ENCODE measurements around the gene CLIC4. TPM values are rescaled to one million over a fixed set of nuclear protein-coding genes. Genes with fewer than 3 reads are reported as not detected.

CLIC4 gene
- total and polyA plus RNA-seq, 10 of the 15 experiments (the other 5 are each of a cell fraction or from before 2014, with no cell fraction given), result 20.4 to 107 (median 69.6) TPM

- FAIRE-seq, result no peak
- POLR2A ChIA-PET, result interaction anchor here (2.0 kb wide), 1 partner anchor 16 kb away, joined by 10 read pairs; no protein-coding TSS in a partner anchor
Observed at GRCh38 chr1:24786191-24786590, 40.9 kb downstream of the CLIC4 start.

More at GRCh38 chr1:24786191-24786590, 40.9 kb downstream of the CLIC4 start:
- no peaks in the 10 kb centered on the region for H3K36me3 ChIP-seq (ENCODE audit: control insufficient read depth in 2 of 2, insufficient read depth in 2 of 2, low read length in 1 of 2)
- ChIA-PET SMC1A (ENCODE audit: uncharacterized antibody, unreplicated experiment) (interaction anchor here (0.8 to 1.0 kb wide), 2 partner anchors 14 to 16 kb away, joined by 3 read pairs; no protein-coding TSS in a partner anchor), RAD21 (ENCODE audit: unreplicated experiment) (interaction anchor here (0.7 kb wide), 1 partner anchor 27 kb away, joined by 4 read pairs; no protein-coding TSS in a partner anchor), CTCF (interaction anchor here (0.9 kb wide), 1 partner anchor 138 kb away, joined by 3 read pairs; no protein-coding TSS in a partner anchor)
- H3K79me2 ChIP-seq (ENCODE audit: control insufficient read depth, insufficient read depth, low read length), result peaks cover 25% of the 10 kb centered on the region
- no peaks in the 10 kb centered on the region for H3K4me1 ChIP-seq (ENCODE audit: control insufficient read depth, insufficient read depth, low read length)
- no peak overlapping the region for H2AFZ ChIP-seq (ENCODE audit: control insufficient read depth, low read depth, low read length)
- H3K27me3 ChIP-seq (replicated peaks in 1 of 2; ENCODE audit: control insufficient read depth in 2 of 2, insufficient read depth in 2 of 2, low read length in 1 of 2), result no peaks in the 10 kb centered on the region
- in situ Hi-C loops (cut with MboI) (no loop called here), intact Hi-C loops (cut with micrococcal nuclease; ENCODE audit: unreplicated experiment) (no loop called here)
- no peak for DNase-seq (ENCODE audit: low read depth, low spot score)
- TF ChIP-seq EED (IDR thresholded peaks at IDR 0.05; ENCODE audit: low read depth), result no peak
- no peak for TF ChIP-seq CBX5 (IDR thresholded peaks at IDR 0.05; ENCODE audit: low read depth)
- TF ChIP-seq CTCF (IDR thresholded peaks at IDR 0.05 in 2 of 3, conservative IDR thresholded peaks at IDR 0.05 in 1 of 3; ENCODE audit: control insufficient read depth in 2 of 3, extremely low read depth in 1 of 3, insufficient read depth in 1 of 3, low read depth in 3 of 3, low read length in 3 of 3), result no peak
- no peak for TF ChIP-seq HCFC1 (IDR thresholded peaks at IDR 0.05; ENCODE audit: low read length)
- TF ChIP-seq MAX (IDR thresholded peaks at IDR 0.05; ENCODE audit: low read depth, low read length), result no peak
- no peak for TF ChIP-seq ZNF24 (IDR thresholded peaks at IDR 0.05)
- no peak for TF ChIP-seq TCF12 (IDR thresholded peaks at IDR 0.05; ENCODE audit: low read depth, low read length)
- TF ChIP-seq ATF7 (IDR thresholded peaks at IDR 0.05; ENCODE audit: low read depth), result no peak
- no peak for TF ChIP-seq USF1 (IDR thresholded peaks at IDR 0.05; ENCODE audit: borderline replicate concordance, extremely low read length, insufficient read depth, low read depth, low read length)
- no peak overlapping the region for H3K9ac ChIP-seq (ENCODE audit: control insufficient read depth, insufficient read depth, low read length)
- H3K27ac ChIP-seq (ENCODE audit: control insufficient read depth, insufficient read depth), result no peak overlapping the region
- ATAC-seq, result no peak
- no peaks in the 10 kb centered on the region; the same call in 1 of the 2 replicates for H4K20me1 ChIP-seq (ENCODE audit: control insufficient read depth, insufficient read depth)
- H3K4me2 ChIP-seq (ENCODE audit: control insufficient read depth, insufficient read depth), result no peak overlapping the region
- no peak overlapping the region for H3K4me3 ChIP-seq
- BruUV-seq (replicated peaks), result no TSS peak
- H3K9me3 ChIP-seq (replicated peaks; ENCODE audit: control insufficient read depth, insufficient read depth, low read length), result no peaks in the 10 kb centered on the region
